Left colon (tissue), 2 donors: ENCODE measurements around the gene MAL. TPM values are rescaled to one million over a fixed set of nuclear protein-coding genes. Genes with fewer than 3 reads are reported as not detected.

Experiments
- total RNA-seq, 2 donors: library from RNA; stranded (reverse); fragmentation: NEBNext Ultra II Directional; extraction: Animal tissue kit (Norgen Biotek cat#: 25700); gene quantifications; one replicate each; pipeline ENCODE4 v1.2.1, GENCODE V29; 2021
- donor health status: DM: no; HTN: no; CAD: no.
- donor health status: DM: yes; HTN: yes; CAD: no.

Gene MAL
- total RNA-seq, 2 donors from 2014 or later: 1.6 to 4.2 TPM

Other genes starting within 250 kb of the MAL start
- gene TEKT4, start 154.3 kb upstream of the MAL start, total RNA-seq: not detected
- gene MRPS5, start 96.1 kb downstream of the MAL start, total RNA-seq: 10 to 100 TPM; 55.8 to 73.1 TPM
- 10 to 100 TPM; 17.4 to 18.6 TPM for gene ZNF514, start 134.1 kb downstream of the MAL start, total RNA-seq
- gene ZNF2, start 140.1 kb downstream of the MAL start, total RNA-seq: 1 to 10 TPM; 2.4 to 2.6 TPM
- 1 to 10 TPM; 1.8 to 1.9 TPM for gene ZNF892, start 181.8 kb downstream of the MAL start, total RNA-seq
- gene PROM2, start 248.7 kb downstream of the MAL start, total RNA-seq: 10 to 100 TPM; 32.9 to 39.9 TPM